HG03439 (cell line): ENCODE data around the gene FZD10.

Experiments
- ATAC-seq: cut with Tn5 transposase; IDR thresholded peaks from one replicate; pipeline ENCODE4 v1.9.1; 2021; ENCODE audit warnings: mild to moderate bottlenecking, moderate library complexity; ENCODE audit not compliant: unreplicated experiment

The FZD10 gene

DNA sequence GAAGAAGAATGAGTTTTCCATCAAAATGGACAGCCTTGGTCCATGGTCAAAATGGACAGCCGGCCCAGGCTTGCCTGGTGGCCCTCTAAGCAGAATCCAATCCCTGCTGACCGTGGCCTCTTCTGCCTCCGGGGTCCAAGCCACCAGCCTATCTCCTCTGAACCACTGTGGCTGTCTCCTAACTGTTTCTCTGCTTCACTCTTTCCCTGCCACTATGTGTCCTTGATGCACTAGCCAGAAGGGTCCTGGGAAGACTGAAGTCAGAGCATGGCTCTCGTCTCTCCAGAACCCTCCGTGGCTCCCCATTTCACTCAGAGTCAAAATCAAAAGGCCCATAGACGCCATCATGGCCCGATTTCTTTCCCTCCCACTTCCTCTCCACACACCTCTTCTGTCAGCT, 8.5 kb upstream of the FZD10 start:
- no peak for ATAC-seq

DNA sequence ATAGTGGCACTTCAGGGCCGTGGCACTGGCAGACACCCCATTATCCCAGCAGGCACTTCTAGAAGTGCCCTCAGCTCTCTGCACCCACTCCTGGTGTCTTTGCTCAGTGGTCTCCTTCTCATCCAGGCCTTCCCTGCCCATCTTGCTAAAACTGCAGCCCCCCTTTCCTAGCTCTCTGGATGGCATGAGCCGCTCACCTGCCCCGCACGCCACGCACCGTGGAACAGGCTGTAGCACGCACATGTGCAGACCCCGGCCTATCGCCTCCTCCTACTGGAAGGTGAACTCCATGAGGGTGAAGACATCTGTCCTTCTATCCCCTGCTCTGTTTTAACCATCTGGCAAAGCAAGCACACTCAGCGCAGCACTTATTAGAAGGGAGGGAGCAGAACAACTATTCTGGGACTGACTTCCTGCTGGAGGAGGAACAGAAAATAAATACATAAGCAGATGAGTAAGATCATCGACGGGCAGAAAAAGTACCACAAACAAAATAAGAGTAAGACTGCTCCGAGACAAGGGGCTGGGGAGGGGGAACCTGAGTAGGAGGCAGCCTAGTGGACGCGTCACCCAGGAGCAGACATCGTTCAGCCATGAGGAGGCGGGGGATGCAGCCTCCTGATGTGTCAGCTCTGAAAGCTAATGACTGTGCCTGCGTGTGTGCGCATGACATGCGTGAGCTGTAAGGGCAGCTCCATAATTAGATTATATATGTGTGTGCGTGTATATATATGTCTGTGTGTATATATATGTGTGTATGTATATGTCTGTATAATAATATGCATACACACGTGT, 7.8 kb upstream of the FZD10 start:
- no peak for ATAC-seq

GRCh38 chr12:130155416-130156073, 6.7 kb upstream of the FZD10 start:
- no peak for ATAC-seq

GRCh38 chr12:130156652-130157275, 5.5 kb upstream of the FZD10 start:
- ATAC-seq, result no peak

- no peak for ATAC-seq
These were observed 4.1 kb upstream of the FZD10 start for GRCh38 chr12:130157998-130158753.

DNA sequence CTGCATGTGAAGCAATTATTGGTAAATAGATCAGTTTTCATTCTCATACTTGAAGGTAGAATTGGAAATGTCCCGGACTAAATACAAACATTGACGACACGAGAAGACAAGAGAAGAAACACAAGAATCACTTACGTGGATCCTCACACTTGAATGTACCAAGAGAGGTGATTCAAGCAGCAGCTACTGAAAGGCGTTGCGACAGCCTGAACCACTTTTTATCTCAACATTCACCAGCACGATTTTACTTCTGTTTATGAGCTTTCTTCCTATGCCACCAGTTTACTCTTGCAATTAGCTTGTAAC, 3.6 kb upstream of the FZD10 start:
- ATAC-seq, result no peak

DNA sequence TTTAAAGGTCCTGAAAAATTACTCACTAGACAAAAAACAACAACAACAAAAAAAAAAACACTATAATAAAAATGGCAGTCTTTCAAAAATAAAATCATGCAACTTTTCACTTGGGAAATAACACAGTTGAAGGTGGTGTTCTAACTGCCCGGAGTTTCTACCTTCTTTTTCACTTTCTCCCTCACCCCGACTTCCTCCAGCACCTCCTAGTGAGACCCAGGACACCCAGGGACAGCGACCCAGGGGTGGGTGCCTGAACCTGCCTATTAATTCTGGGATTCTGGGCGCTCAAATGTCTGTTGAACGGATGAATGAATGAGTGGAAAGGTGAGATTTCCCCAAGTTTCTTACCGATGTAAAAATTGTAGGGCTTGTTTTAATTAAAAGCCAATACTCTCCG, 2.0 kb upstream of the FZD10 start:
- ATAC-seq, result no peak

GRCh38 chr12:130160711-130161231, 1.5 kb upstream of the FZD10 start:
- ATAC-seq, result no peak

DNA sequence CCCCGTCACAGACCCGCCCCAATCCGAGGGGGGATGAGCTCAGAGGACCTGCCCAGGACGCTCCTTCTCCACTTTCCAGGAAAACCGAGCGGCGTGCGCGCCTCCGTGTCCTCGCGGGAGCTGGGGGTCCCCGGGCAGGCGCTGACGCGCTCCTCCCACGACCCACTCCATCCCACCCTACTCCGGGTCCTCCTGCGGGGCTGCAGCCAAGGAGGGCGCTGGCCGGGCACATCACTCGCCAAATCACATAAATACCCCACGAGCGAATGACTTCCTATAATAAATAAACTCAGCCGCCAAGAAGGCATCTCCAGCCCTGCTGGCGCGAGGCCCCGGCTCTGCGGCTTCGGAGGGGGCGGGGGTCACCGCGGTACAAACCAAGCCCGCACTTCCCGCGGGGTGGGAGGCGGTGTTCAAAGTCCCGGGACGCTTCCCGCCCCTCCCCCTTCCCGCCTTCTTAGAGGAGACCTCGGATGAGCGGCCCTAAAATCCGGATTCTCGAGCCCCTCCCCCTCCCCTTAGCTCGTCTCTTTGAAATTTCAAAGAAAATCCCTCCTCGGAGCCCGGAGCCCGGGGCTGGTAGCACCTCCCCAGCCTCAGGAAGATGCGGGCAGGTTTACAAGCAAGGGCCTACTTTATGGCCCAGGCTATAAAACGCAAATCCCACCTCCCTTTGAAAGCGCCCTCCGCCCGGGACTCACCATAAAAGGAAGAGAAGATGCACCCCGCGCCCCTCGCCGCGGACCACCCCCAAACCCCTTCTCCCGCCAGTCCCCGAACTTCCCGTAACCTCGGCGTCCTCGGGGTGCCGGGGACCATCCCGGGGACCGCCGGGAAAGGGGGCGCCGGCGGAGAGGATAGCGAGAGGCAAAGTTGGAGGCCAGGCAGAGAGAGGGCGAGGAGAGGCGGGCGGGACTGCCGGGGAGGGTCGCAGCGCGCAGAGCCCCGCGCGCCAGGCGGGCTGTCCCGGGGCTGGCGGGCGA, 712 bp upstream of the FZD10 start:
- ATAC-seq, result no peak

- ATAC-seq, result no peak
These were observed 639 bp downstream of the FZD10 start for GRCh38 chr12:130162745-130163460.

DNA sequence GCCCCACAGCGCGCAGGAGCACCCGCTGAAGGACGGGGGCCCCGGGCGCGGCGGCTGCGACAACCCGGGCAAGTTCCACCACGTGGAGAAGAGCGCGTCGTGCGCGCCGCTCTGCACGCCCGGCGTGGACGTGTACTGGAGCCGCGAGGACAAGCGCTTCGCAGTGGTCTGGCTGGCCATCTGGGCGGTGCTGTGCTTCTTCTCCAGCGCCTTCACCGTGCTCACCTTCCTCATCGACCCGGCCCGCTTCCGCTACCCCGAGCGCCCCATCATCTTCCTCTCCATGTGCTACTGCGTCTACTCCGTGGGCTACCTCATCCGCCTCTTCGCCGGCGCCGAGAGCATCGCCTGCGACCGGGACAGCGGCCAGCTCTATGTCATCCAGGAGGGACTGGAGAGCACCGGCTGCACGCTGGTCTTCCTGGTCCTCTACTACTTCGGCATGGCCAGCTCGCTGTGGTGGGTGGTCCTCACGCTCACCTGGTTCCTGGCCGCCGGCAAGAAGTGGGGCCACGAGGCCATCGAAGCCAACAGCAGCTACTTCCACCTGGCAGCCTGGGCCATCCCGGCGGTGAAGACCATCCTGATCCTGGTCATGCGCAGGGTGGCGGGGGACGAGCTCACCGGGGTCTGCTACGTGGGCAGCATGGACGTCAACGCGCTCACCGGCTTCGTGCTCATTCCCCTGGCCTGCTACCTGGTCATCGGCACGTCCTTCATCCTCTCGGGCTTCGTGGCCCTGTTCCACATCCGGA, 1.4 kb downstream of the FZD10 start:
- ATAC-seq, result no peak

DNA sequence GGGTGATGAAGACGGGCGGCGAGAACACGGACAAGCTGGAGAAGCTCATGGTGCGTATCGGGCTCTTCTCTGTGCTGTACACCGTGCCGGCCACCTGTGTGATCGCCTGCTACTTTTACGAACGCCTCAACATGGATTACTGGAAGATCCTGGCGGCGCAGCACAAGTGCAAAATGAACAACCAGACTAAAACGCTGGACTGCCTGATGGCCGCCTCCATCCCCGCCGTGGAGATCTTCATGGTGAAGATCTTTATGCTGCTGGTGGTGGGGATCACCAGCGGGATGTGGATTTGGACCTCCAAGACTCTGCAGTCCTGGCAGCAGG, 1.9 kb downstream of the FZD10 start:
- ATAC-seq, result no peak

- ATAC-seq, result no peak
These were observed 2.7 kb downstream of the FZD10 start for GRCh38 chr12:130164936-130165335.

DNA sequence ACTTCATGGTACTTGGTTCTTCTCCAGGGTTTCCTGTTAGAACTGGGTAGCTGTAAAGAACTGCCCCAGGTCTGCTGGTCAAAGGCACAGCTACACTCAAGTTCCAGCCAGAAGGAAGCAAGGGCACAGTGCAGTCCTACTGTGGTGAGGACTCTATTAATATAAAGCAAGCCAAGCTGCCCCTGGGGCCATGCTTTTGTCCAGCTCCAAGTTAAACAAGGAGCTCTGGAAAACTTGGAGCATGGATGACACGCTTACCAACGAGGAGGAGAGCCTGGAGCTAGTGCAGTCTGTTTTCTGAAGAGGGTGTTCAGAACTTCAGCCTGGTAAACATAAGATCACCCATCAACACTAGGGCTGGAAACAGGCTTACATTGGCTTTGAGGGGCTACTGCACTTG, 4.0 kb downstream of the FZD10 start:
- no peak for ATAC-seq

DNA sequence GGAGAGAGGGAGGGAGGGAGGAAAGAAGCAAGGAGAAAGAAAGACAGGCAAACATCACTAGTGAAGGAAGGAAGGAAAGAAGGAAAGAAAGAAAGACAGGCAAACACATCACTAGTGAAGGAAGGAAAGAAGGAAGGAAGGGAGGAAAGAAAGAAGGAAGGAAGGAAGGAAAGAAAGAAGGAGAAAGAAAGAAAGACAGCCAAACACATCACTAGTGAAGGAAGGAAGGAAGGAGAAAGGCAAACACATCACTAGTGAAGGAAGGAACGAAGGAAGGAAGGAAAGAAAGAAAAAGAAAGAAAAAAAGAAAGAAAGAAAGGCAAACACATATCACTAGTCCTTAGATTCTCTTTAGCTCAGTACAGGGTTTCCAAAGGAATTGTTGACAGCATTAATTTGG, 5.3 kb downstream of the FZD10 start:
- ATAC-seq, result no peak

GRCh38 chr12:130169256-130169655, 7.0 kb downstream of the FZD10 start:
- no peak for ATAC-seq

GRCh38 chr12:130169924-130170323, 7.7 kb downstream of the FZD10 start:
- ATAC-seq, result no peak

DNA sequence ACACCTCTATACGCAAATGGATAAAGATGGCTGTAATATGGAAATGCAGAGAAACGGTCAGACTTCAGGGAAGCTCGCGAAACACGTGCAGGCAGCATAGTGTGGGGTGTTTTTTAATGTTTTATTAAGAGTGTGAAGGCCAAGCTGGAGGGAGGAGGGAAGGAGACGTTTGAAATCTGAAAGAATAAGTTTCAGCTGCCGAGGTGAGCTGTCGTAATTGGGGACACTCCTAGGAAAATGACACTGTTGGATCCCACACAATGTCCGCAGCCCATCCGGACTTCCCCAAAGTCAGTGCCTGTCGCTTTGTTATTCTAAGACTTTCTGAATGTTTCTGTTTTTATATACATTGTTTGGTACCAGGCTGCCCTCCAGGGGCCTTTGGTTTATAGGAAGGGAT, 8.3 kb downstream of the FZD10 start:
- no peak for ATAC-seq

DNA sequence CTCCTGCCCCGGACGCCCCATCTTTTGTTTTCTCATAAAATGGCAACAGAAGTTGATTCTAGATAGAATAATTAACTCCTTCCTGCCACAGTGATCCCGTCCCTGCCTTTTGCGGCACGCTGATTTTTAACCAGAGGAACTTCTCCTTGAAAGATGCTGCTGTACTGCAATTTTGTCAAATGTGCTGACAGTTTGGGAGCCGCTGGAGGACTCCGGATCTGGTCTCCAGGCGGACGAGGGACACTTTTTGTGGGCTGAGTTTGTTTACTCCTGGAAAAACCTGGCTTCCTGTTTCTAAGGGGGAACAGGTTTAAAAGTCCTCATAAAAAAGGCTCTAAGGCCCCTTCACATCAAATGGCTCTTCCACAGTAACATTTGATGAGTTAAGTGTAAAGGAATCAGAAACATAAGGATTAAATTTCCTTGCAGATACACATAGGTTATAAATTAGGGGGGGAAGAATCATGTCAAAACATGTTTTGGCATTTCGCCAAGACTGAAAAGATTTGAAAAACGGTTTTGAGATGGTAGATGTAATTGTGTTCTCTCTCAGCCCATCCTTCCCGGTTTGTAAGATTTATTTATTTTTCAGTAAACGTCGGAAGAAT, 15.5 kb downstream of the FZD10 start:
- ATAC-seq, result no peak
